Chondrocyte (in vitro differentiated cells): ENCODE results near the gene CCDC40. TPM values are rescaled to one million over a fixed set of nuclear protein-coding genes. Genes with fewer than 3 reads are reported as not detected.

Source experiments
- DNase-seq: peaks from one replicate; pipeline ENCODE4 v3.0.0; 2021; ENCODE audit warnings: mixed read lengths, low spot score
- H3K27ac Mint-ChIP-seq: one replicate; pipeline ENCODE4 v1.8.0; 2021; ENCODE audit warnings: mild to moderate bottlenecking, moderate library complexity, mixed read lengths; ENCODE audit not compliant: unreplicated experiment
- H3K27me3 Mint-ChIP-seq: 2 replicates; pipeline ENCODE4 v1.8.0; 2021; ENCODE audit warnings: low read depth, mixed read lengths
- H3K36me3 Mint-ChIP-seq: 2 replicates; pipeline ENCODE4 v1.8.0; 2021; ENCODE audit warnings: low read depth, mixed read lengths
- H3K4me1 Mint-ChIP-seq: 2 replicates; pipeline ENCODE4 v1.8.0; 2021; ENCODE audit warnings: low read depth, mild to moderate bottlenecking, mixed read lengths
- H3K4me3 Mint-ChIP-seq: one replicate; pipeline ENCODE4 v1.8.0; 2021; ENCODE audit warnings: mild to moderate bottlenecking, moderate library complexity, mixed read lengths; ENCODE audit not compliant: unreplicated experiment
- H3K9me3 Mint-ChIP-seq: 2 replicates; pipeline ENCODE4 v1.8.0; 2021; ENCODE audit warnings: low read depth, mixed read lengths
- total RNA-seq: library from RNA; stranded (reverse); gene quantifications from 3 replicates; pipeline ENCODE4 v1.2.1, GENCODE V29; 2021
- TF ChIP-seq, protein P1 (sequence below): fragments of 200-600 bp; sonication (generic); IDR thresholded peaks from 2 replicates; pipeline ENCODE4 v1.5.0; 2021; ENCODE audit warnings: antibody characterized with exemption, mild to moderate bottlenecking, moderate library complexity

The CCDC40 gene
- total RNA-seq, 1 donor from 2014 or later = 5.8 TPM

DNA sequence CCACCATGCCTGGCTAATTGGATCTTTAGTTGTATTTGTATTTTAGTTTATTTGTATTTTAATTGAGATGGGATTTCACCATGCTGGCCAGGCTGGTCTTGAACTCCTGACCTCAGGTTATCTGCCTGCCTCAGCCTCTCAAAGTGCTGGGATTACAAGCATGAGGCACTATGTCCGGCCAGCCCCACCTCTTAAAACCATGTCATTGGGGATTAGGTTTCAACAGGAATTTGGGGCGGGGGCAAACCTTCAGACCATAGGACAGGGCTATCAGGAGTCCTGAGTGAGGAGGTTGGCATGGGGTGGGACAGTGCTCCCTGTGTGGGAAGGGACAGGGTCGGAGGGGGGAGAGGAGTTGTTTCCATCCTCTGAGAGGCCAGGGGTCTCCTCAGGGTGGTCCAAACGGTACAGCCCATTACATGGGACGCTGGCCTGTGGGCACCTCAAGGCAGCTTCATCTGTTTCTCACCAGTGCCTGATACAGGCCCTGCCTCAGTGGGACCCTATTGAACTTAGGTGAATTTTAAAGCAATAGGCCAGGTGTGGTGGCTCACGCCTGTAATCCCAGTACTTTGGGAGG lies 86.6 kb downstream of the CCDC40 start:
- TF ChIP-seq, protein P1, sequence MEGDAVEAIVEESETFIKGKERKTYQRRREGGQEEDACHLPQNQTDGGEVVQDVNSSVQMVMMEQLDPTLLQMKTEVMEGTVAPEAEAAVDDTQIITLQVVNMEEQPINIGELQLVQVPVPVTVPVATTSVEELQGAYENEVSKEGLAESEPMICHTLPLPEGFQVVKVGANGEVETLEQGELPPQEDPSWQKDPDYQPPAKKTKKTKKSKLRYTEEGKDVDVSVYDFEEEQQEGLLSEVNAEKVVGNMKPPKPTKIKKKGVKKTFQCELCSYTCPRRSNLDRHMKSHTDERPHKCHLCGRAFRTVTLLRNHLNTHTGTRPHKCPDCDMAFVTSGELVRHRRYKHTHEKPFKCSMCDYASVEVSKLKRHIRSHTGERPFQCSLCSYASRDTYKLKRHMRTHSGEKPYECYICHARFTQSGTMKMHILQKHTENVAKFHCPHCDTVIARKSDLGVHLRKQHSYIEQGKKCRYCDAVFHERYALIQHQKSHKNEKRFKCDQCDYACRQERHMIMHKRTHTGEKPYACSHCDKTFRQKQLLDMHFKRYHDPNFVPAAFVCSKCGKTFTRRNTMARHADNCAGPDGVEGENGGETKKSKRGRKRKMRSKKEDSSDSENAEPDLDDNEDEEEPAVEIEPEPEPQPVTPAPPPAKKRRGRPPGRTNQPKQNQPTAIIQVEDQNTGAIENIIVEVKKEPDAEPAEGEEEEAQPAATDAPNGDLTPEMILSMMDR = no peak
- H3K9me3 Mint-ChIP-seq = no peaks in the 10 kb centered on the region
- DNase-seq = no peak

DNA sequence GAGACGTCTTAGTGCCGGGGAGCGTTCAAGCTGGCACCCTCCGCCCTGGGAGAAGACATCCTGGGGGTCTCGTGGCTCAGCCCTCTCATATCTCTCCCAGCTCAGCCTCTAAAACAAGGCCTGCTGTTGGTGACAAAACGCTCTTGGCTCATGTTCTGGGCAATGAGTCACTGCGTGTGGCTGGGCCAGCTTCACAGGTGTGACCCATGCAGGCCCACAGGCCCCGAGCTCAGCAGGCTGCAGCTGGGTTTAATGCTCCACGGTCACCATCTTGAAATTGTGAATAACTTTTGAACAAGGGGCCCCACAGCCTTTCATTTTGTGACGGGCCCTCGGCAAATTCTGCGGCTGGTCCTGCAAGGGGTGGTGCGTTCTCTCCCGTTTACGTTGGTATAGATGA lies 87.3 kb downstream of the CCDC40 start:
- TF ChIP-seq, protein P1 = no peak
- Mint-ChIP-seq H3K36me3 (no peaks in the 10 kb centered on the region), H3K4me3 (no peak overlapping the region), H3K27ac (no peak overlapping the region), H3K9me3 (no peaks in the 10 kb centered on the region), H3K27me3 (peaks cover 1% of the 10 kb centered on the region), H3K4me1 (no peaks in the 10 kb centered on the region)
- no peak for DNase-seq

More for the DNA sequence above, 86.6 kb downstream of the CCDC40 start:
- Mint-ChIP-seq H3K4me1 (no peaks in the 10 kb centered on the region), H3K4me3 (no peak overlapping the region), H3K27ac (no peak overlapping the region), H3K36me3 (no peaks in the 10 kb centered on the region), H3K27me3 (peaks cover 1% of the 10 kb centered on the region)

DNA sequence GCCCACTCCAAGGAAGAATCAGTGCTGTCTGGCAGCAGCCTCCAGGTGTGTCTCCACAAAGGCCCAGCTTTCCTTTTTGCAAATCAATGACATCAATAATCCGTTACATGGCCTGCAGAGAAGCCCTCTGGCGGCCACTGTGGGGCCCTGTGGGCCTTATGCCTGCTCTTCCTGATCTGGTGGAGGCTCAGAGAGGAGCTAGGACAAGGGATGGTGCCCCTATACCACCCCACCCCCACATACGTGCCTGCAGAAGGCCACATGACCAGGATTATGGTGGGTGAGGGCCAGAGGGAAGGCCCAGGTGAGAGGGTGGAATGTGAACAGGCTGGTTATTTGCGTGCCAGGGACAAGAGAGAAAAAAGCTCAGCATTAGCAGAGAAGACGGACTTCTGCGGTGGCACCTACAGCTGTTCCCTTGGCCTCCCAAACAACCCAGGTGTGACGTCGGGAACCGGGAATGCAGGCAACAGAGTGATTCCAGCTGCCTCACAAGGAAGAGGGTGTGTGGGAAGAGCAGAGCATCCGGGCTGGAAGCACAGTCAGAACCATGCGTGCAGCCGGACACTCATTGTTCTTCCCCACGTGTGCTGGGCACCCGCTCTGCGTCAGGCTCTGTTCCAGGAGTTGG lies 88.0 kb downstream of the CCDC40 start:
- TF ChIP-seq, protein P1 = peak; percentile 54
- H3K27me3 Mint-ChIP-seq = peaks cover 1% of the 10 kb centered on the region
- H3K9me3 Mint-ChIP-seq = no peaks in the 10 kb centered on the region
- DNase-seq = no peak
- H3K36me3 Mint-ChIP-seq = no peaks in the 10 kb centered on the region
- H3K27ac Mint-ChIP-seq = no peak overlapping the region
- H3K4me3 Mint-ChIP-seq = no peak overlapping the region
- H3K4me1 Mint-ChIP-seq = no peaks in the 10 kb centered on the region

DNA sequence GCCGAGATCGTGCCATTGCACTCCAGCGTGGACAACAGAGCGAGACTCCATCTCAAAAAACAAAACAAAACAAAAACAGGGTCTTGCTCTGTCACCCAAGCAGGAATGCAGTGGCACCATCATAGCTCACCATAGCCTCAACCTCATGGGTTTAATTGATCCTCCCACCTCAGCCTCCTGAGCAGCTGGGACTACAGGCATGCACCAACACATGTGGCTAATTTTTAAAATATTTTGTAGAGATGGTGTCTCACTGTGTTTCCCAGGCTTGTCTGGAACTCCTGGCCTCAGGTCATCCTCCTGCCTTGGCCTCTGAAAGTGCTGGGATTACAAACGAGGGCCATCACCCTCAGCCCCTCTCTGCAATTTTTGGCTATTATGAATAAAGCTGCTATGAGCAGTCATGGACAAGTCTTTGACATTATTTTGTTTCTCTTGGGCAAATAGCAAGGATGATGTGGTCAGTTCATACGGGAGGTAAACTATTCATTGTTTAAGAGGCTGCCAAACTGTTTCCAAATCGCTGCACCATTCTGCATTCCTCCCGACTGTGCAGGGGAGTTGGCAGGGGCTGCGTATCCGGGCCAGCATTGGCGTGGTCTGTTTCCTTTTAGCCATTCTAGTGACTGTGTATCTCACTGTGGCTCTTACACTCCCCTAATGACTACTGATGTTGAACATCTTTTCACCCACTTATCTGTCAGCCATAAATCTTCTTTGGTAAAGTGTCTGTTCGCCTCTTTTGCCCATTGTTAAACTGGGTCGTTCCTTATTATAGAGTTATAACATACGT lies 89.4 kb downstream of the CCDC40 start:
- TF ChIP-seq, protein P1 = no peak
- DNase-seq = no peak
- no peaks in the 10 kb centered on the region for H3K36me3 Mint-ChIP-seq
- H3K4me3 Mint-ChIP-seq = no peak overlapping the region
- no peak overlapping the region for H3K27ac Mint-ChIP-seq
- peaks cover 1% of the 10 kb centered on the region for H3K27me3 Mint-ChIP-seq
- no peaks in the 10 kb centered on the region for H3K9me3 Mint-ChIP-seq
- no peaks in the 10 kb centered on the region for H3K4me1 Mint-ChIP-seq

DNA sequence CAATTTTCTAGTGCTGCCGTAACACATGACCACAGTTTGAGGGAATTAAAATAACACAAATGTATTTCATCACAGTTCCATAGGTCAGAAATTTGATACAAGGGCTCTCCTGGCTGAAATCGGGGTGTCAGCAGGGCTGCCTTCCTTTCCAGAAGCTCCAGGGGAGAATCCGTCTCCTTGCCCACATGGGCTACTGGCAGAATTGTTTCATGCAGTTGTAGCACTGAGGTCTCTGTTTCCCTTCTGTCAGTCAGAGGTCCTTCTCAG lies 89.9 kb downstream of the CCDC40 start:
- no peak overlapping the region for H3K4me3 Mint-ChIP-seq
- H3K9me3 Mint-ChIP-seq = no peaks in the 10 kb centered on the region
- TF ChIP-seq, protein P1 = no peak
- H3K36me3 Mint-ChIP-seq = no peaks in the 10 kb centered on the region
- peaks cover 1% of the 10 kb centered on the region for H3K27me3 Mint-ChIP-seq
- no peak for DNase-seq
- no peak overlapping the region for H3K27ac Mint-ChIP-seq
- H3K4me1 Mint-ChIP-seq = no peaks in the 10 kb centered on the region
